Loucy (cell line): ENCODE results near the gene PRXL2A.

ENCODE experiments used
- H2AFZ ChIP-seq: fragments of 200-600 bp; sonication (generic); 2 replicates; pipeline ENCODE4 v1.6.0; 2016; ENCODE audit warnings: antibody characterized with exemption, mild to moderate bottlenecking, low read length, moderate library complexity
- H3F3A ChIP-seq: fragments of 200-600 bp; 2 replicates; pipeline ENCODE4 v1.6.0; 2016; ENCODE audit warnings: antibody characterized with exemption, low read depth, mild to moderate bottlenecking
- H3K27me3 ChIP-seq: fragments of 200-600 bp; sonication (generic); 2 replicates; pipeline ENCODE4 v1.6.1; 2014; ENCODE audit warnings: low read length, mild to moderate bottlenecking; ENCODE audit not compliant: insufficient read depth, poor library complexity, severe bottlenecking
- H3K36me3 ChIP-seq: fragments of 200-600 bp; sonication (generic); 2 replicates; pipeline ENCODE4 v1.6.1; 2016; ENCODE audit warnings: low read length; ENCODE audit not compliant: insufficient read depth
- H3K4me1 ChIP-seq: fragments of 200-600 bp; sonication (generic); 2 replicates; pipeline ENCODE4 v1.5.1; 2014; ENCODE audit warnings: low read length, mild to moderate bottlenecking; ENCODE audit not compliant: insufficient read depth, poor library complexity, severe bottlenecking
- H3K4me2 ChIP-seq: fragments of 200-600 bp; sonication (generic); 2 replicates; pipeline ENCODE4 v1.6.0; 2014; ENCODE audit warnings: antibody characterized with exemption, low read length, low read depth, mild to moderate bottlenecking; ENCODE audit not compliant: poor library complexity, severe bottlenecking
- H3K4me3 ChIP-seq: fragments of 200-600 bp; sonication (generic); 2 replicates; pipeline ENCODE4 v1.5.1; 2014; ENCODE audit warnings: low read length, mild to moderate bottlenecking, mixed read lengths; ENCODE audit not compliant: poor library complexity, severe bottlenecking
- H3K79me2 ChIP-seq: fragments of 200-600 bp; sonication (generic); 2 replicates; pipeline ENCODE4 v1.6.1; 2014; ENCODE audit warnings: low read length; ENCODE audit not compliant: insufficient read depth
- H3K9ac ChIP-seq: fragments of 200-600 bp; sonication (generic); 2 replicates; pipeline ENCODE4 v1.6.0; 2014; ENCODE audit warnings: mild to moderate bottlenecking, low read depth, low read length, moderate library complexity; ENCODE audit not compliant: poor library complexity, severe bottlenecking
- H3K9me2 ChIP-seq: fragments of 200-600 bp; sonication (generic); replicated peaks from 2 replicates; pipeline ENCODE4 v1.6.1; 2016; ENCODE audit warnings: low read depth, low read length, mixed read lengths
- H3K9me3 ChIP-seq: fragments of 200-600 bp; sonication (generic); 2 replicates; pipeline ENCODE4 v1.6.1; 2014; ENCODE audit warnings: mild to moderate bottlenecking, antibody characterized with exemption, low read length, low read depth; ENCODE audit not compliant: insufficient read depth
- H4K20me1 ChIP-seq: fragments of 200-600 bp; sonication (generic); 2 replicates; pipeline ENCODE4 v1.6.0; 2014; ENCODE audit warnings: antibody characterized with exemption, low read length, mild to moderate bottlenecking; ENCODE audit not compliant: insufficient read depth, poor library complexity, severe bottlenecking
- EZH2phosphoT487 ChIP-seq: fragments of 200-600 bp; IDR thresholded peaks from 2 replicates; pipeline ENCODE4 v1.6.1; 2018; ENCODE audit warnings: antibody characterized with exemption, mild to moderate bottlenecking, moderate library complexity, borderline replicate concordance
- TF ChIP-seq, protein P1 (sequence below): fragments of 200-600 bp; sonication (generic); conservative IDR thresholded peaks from 2 replicates; pipeline ENCODE4 v1.5.1; 2014; ENCODE audit warnings: mild to moderate bottlenecking, antibody characterized with exemption, low read length

PRXL2A gene

DNA sequence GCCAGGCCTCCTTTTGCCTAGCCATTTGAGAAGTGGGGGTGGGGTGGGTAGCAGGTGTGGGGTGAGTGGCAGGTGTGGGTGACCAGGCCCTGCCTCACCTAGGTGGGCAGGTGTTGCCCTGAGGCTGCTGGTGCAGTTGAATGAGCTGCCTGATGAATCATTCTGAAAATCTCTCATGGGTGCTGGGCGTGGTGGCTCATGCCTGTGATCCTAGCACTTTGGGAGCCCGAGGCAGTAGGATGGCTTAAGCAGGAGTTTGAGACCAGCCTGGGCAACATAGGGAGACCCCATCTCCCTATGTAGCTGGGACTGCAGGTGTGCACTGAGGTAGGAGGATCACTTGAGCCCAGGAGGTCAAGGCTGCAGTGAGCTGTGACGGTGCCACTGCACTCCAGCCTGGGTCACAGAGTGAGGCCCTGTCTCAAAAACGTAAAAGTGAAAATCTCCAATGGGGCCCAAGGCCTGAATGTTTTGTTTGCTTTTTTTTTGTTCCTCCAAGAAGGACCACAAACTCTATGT is 63.4 kb downstream of the PRXL2A start:
- Histone ChIP-seq H3K9me3 (no peaks in the 10 kb centered on the region), H3K9me2 (no peaks in the 10 kb centered on the region), H3K79me2 (peaks cover 92% of the 10 kb centered on the region), H3K4me2 (no peak overlapping the region), H3K4me1 (peaks cover 23% of the 10 kb centered on the region), H3F3A (no peaks in the 10 kb centered on the region), H3K27me3 (no peaks in the 10 kb centered on the region), H2AFZ (no peak overlapping the region), H3K36me3 (peaks cover 5% of the 10 kb centered on the region; the same call in 1 of the 2 replicates), H3K9ac (no peak overlapping the region), H4K20me1 (no peaks in the 10 kb centered on the region), H3K4me3 (no peak overlapping the region)
- TF ChIP-seq, protein P1, sequence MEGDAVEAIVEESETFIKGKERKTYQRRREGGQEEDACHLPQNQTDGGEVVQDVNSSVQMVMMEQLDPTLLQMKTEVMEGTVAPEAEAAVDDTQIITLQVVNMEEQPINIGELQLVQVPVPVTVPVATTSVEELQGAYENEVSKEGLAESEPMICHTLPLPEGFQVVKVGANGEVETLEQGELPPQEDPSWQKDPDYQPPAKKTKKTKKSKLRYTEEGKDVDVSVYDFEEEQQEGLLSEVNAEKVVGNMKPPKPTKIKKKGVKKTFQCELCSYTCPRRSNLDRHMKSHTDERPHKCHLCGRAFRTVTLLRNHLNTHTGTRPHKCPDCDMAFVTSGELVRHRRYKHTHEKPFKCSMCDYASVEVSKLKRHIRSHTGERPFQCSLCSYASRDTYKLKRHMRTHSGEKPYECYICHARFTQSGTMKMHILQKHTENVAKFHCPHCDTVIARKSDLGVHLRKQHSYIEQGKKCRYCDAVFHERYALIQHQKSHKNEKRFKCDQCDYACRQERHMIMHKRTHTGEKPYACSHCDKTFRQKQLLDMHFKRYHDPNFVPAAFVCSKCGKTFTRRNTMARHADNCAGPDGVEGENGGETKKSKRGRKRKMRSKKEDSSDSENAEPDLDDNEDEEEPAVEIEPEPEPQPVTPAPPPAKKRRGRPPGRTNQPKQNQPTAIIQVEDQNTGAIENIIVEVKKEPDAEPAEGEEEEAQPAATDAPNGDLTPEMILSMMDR = no peak
- no peak for TF ChIP-seq EZH2phosphoT487

DNA sequence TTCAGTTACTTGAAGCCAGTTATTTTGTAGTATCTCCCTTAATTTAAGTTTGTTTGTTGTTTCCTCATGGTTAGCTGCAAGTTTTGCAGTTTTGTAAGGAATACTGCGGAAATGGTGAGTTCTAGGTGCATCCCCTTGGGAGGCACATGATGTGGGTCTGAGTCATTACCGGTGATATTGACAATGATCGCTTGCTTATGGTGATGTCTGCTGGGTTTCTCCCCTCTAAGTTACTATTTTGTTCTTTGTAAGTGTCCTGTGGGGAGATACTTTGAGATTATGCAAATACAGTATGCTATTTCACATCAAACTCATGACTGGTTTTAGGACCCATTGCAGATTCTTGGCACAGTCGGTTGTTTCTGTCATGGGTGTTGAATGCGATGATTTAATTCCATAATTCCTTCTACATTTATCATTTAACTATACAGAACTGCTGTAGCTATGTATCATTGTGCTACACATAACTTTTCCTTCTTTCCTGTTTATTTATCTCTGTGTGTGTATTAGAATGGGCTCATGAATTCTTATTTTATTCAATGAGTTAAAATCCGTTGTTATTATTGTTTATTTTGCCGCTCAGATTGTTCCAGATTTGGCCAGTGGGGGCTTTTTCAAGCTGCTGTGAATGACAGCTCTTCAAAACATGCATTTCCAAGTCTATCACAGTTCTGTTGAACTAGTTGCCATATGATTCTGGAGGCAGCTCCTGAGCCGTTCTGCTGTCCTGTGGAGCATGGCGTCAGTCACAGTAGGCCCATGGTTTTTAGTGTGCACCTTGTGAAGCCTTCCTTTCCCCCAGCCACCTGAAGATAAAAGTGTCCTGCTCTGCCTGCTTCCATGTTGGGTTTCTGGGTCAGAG is 64.1 kb downstream of the PRXL2A start:
- Histone ChIP-seq H3K79me2 (peaks cover 92% of the 10 kb centered on the region), H3K9ac (no peak overlapping the region)

DNA sequence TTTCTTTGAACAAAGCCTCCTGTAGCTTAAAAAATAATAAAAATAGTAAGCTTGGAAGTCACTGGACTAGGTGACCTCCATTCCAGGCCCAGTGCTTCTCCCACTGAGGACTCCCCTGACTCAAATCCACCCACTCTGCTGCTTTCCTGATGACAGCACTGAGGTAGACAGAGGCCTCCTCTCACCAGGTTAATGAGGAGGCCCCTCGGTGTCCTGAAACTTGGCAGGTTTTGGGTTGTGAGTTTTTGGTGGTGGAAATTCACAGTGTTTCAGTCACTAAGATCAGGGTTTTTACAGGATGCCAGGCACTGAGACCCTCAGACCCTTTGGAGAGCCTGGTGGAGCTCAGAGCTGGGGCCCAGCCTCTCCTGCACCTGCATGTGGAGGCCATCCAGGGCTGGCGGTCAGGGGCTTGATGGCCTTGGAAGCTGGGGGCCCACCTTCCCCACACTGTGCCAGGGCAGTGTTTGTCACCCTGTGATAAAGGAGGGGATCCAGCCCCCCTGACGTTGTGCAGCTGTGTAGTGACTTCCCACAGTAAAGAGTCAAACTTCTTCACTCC is 64.8 kb downstream of the PRXL2A start:
- no peak overlapping the region for H3K4me2 ChIP-seq
- no peak overlapping the region for H3K4me3 ChIP-seq
- H3K9me3 ChIP-seq = peaks cover 6% of the 10 kb centered on the region; the same call in 1 of the 2 replicates
- peaks cover 9% of the 10 kb centered on the region for H3K4me1 ChIP-seq
- peaks cover 92% of the 10 kb centered on the region for H3K79me2 ChIP-seq
- H3F3A ChIP-seq = no peaks in the 10 kb centered on the region
- TF ChIP-seq EZH2phosphoT487 = no peak
- TF ChIP-seq, protein P1 = no peak
- H4K20me1 ChIP-seq = no peaks in the 10 kb centered on the region
- peaks cover 13% of the 10 kb centered on the region; the same call in 1 of the 2 replicates for H3K36me3 ChIP-seq
- no peak overlapping the region for H3K9ac ChIP-seq
- H3K9me2 ChIP-seq = no peaks in the 10 kb centered on the region
- H3K27me3 ChIP-seq = no peaks in the 10 kb centered on the region
- H2AFZ ChIP-seq = no peak overlapping the region

More for the DNA sequence above, 64.1 kb downstream of the PRXL2A start:
- Histone ChIP-seq H3K36me3 (peaks cover 12% of the 10 kb centered on the region; the same call in 1 of the 2 replicates), H3K9me3 (no peaks in the 10 kb centered on the region), H3K9me2 (no peaks in the 10 kb centered on the region), H3F3A (no peaks in the 10 kb centered on the region), H3K27me3 (no peaks in the 10 kb centered on the region), H4K20me1 (no peaks in the 10 kb centered on the region), H3K4me3 (no peak overlapping the region), H3K4me2 (no peak overlapping the region), H2AFZ (no peak overlapping the region), H3K4me1 (peaks cover 16% of the 10 kb centered on the region)
- no peak for TF ChIP-seq EZH2phosphoT487
- TF ChIP-seq, protein P1 = no peak
